Fibroblast of pulmonary artery (primary cell): ENCODE measurements around the gene DCXR.

Experiments
- DNase-seq: peaks from one replicate; pipeline ENCODE4 v3.0.0-alpha.2; 2010; ENCODE audit warnings: low read depth
- H3K4me3 ChIP-seq: replicated peaks from 2 replicates; pipeline ENCODE4 v1.5.1; 2011; ENCODE audit warnings: low read depth, mild to moderate bottlenecking, control low read depth, low read length, moderate library complexity
- TF ChIP-seq, protein P1 (sequence below): IDR thresholded peaks from 2 replicates; pipeline ENCODE4 v1.5.1; 2011; ENCODE audit warnings: mild to moderate bottlenecking, control low read depth, low read length, inconsistent platforms; ENCODE audit errors: missing control alignments

Gene DCXR

DNA sequence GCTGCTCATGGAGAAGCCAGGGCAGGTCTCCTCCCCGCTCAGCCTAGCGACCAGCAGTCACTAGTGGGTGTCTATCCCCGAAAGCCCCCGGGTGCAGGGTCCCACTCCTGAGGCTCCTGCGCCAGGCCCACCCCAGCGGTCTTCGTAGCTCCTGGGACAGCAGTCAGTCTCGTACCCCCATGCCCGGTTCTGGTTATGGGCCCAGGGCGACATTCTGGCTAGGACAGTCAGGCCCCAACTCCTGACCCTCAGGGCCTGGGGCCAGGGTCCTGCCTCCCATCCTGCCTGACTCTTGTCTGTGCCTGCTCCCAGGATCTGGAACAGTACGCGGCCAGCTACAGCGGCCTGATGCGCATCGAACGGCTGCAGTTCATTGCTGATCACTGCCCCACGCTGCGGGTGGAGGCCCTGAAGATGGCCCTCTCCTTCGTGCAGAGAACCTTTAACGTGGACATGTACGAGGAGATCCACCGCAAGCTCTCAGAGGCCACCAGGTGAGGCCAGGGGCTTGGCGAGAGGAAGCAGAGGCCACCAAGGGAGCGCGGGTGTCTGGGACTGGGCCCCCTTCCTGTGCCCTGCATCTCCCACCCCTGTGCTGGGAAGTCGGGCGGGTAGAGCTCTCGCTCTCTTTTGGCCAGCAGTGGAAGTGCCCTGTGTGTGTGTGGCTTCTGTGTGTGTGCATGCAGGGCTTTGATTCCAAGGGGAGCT is 16.2 kb upstream of the DCXR start:
- no peak overlapping the region for H3K4me3 ChIP-seq
- DNase-seq = no peak
- TF ChIP-seq, protein P1, sequence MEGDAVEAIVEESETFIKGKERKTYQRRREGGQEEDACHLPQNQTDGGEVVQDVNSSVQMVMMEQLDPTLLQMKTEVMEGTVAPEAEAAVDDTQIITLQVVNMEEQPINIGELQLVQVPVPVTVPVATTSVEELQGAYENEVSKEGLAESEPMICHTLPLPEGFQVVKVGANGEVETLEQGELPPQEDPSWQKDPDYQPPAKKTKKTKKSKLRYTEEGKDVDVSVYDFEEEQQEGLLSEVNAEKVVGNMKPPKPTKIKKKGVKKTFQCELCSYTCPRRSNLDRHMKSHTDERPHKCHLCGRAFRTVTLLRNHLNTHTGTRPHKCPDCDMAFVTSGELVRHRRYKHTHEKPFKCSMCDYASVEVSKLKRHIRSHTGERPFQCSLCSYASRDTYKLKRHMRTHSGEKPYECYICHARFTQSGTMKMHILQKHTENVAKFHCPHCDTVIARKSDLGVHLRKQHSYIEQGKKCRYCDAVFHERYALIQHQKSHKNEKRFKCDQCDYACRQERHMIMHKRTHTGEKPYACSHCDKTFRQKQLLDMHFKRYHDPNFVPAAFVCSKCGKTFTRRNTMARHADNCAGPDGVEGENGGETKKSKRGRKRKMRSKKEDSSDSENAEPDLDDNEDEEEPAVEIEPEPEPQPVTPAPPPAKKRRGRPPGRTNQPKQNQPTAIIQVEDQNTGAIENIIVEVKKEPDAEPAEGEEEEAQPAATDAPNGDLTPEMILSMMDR = no peak

DNA sequence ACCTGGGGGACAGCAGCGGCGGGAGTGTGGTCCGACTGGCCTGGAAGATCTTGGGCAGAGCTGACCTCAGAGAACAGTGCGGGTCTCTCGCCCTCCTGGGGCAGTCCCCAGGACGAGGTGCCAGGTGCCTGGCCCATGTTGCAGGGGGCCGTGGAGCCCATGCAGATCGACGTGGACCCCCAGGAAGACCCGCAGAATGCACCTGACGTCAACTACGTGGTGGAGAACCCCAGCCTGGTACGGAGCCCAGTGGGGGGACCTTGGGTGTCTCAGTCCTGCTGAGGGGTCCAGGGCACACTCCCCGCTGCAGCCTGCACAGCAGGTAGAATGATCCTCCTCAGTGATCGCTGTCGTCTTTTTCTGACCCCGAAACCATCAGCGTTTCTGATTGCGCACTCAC is 15.6 kb upstream of the DCXR start:
- TF ChIP-seq, protein P1 = no peak
- no peak for DNase-seq
- H3K4me3 ChIP-seq = peak overlapping the region; percentile 77

DNA sequence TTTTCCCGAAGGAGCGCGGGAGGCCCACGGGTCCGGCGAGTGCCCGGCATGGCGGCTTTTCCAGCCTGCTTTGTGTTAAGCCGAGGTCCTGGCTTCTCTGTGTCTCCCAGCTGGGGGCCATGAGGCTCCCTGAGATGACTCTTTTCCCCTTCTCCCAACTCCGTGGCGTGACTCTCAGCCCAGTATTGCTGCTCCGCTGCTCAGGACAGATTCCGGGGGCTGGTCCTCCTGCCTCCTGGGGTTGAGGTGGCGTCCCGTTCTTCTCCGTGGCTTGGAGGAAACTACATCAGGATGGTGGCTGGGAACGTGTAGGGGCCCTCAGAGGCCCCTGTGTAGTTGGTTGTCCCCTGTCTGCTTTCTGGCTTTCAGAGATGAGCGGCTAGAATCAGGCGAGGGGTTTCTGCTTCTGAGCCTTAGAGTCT is 15.2 kb upstream of the DCXR start:
- TF ChIP-seq, protein P1 = no peak
- H3K4me3 ChIP-seq = peak overlapping the region; percentile 77
- no peak for DNase-seq

DNA sequence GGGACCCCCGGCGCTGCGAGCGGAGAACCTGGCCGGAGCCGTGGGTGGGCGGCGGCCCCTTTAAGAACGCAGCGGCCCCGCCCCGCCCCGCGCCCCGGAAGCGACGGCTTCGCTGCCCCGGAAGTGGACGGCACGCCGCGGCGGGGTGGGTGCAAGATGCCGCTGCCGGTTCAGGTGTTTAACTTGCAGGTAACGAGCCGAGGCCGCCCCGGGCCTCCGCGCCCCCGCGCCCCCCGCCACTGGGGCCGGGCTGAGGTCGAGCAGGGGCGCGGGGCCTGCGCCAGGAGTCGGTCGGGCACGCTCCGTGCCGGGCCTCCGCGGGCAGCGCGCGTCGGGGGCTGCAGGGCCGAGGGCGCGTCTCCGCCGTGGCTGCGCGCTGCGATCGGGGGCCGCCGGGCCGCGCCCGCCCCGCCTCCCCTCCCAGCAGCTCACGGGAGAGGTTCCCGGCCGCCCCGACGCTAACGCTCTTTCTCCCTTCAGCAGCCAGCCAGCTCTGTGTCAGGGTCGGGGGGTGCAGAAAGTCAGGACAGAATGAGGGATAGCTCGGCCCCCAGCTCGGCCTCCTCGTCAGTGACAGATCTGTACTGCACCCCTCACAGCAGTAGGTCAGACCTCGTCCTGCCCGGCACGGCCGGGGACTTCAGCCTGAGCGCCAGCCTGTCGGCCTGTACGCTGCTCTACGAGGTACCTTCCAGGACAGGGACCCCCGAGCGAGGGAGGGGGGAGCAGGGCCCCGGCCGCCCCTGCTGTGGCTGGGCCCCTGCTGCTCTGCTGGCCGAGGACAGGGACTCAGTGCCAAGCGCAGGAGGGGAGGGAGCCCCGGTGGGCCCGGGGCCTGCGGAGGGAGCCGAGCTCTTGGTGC is 14.5 kb upstream of the DCXR start, which contains the start of the genes GPS1 and RFNG:
TSS of gene GPS1 (plus strand) at position 123 of the 862 bp plus-strand sequence. CDS start at position 157, 34 bp downstream.
TSS of gene RFNG (minus strand) at position 36 of the 862 bp plus-strand sequence. CDS start 45 bp downstream, outside the sequence.
- peak within 1 kb of the TSS; percentile 77 for H3K4me3 ChIP-seq
- TF ChIP-seq, protein P1 = no peak
- peak; percentile 48 for DNase-seq

DNA sequence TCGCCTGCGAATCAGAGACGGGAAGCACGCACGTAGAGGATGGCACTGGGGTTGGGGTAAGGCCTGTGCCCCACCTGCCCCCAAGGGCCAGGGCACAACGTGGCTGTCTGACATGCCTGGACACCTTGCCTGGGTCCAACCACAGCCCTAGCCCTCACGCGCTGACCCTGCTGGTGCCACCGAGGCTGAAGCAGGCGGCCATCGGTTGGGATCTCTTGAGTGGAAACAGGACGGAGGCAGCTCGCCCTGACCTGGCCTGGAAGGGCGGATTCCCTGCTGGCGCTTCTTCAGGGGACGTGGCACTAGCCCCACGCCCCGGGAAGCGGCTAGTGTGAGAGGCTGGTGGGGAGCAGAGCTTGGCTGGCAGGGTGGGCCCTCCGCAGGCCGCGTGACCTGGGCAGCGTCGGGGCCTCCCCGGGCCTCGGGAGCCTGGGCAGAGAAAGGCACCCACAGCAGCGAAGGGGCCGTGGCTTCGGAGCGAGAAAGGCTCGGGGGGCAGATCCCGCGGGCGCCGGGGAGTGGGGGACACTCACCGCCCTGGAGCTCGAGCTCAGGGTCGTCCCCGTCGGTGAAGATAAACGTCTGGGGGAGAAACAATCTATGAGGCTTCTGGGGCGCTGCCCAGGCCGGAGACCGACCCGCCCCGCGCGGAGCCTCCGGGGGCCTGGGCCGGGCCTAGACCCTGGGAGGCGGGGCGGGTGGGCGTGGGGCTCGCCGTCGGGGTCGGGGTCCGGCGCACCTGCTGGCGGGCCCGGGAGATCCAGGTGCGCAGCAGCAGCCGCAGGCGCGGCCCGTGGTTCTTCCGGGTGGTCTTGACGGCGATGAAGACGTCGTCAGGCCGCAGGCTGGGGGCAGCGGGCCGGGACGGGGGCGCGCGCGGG is 13.5 kb upstream of the DCXR start:
- peak overlapping the region; percentile 77 for H3K4me3 ChIP-seq
- no peak for DNase-seq
- TF ChIP-seq, protein P1 = no peak

DNA sequence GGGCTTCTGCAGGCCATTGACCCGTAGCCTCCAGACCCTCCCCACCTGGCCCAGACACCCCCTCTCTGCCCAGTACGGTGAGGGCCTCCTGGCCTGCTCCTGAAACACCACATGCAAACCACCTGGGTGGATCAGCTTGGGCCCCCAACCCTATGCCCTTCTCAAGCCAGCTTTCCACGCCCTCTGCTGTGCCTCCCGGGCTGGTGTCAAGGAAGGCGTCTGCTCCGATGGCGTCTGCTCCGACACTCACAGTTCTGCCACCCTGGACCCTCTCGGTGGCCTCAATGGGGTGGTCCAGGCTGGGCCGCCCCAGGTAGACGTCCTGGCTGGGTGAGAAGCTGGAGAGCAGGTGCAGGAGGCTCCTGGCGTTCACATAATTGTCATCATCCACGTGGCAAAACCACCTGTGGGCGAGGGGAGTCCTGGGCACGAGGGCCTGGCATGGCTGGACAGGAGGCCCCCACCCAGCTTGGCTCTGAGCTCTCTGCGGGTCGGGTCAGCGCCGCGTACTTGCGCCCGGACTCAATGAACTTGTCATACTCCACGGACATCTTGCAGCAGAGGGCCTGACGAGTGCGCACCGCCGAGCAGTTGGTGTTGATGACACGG is 12.8 kb upstream of the DCXR start:
- TF ChIP-seq, protein P1 = no peak

More for the DNA sequence above, 12.8 kb upstream of the DCXR start:
- H3K4me3 ChIP-seq = peak overlapping the region; percentile 77
- no peak for DNase-seq
